T-cell (primary cell): ENCODE measurements around the gene ASPHD2. TPM values are rescaled to one million over a fixed set of nuclear protein-coding genes. Genes with fewer than 3 reads are reported as not detected.

Experiments
- ATAC-seq, 4 experiments: fragments of 200-7000 bp in 3 of 4; fragments of 150-1000 bp in 1 of 4; cut with Tn5 transposase; replicated peaks in 1 of 4; 1 replicate in 3 of 4; 2 replicates in 1 of 4; pipeline ENCODE4 v1.10.0; 2021; ENCODE audit warnings: moderate library complexity in 3 of 4, mild to moderate bottlenecking in 2 of 4, moderate number of reproducible peaks in 1 of 4
- CTCF ChIA-PET, 2 donors: fragments of 300-600 bp; sonication (Branson Sonifier 250); formaldehyde crosslinking; loops; one replicate each; lab custom pipeline; 2022; ENCODE audit warnings: antibody characterized with exemption in 2 of 2; lab: Charles Lee
- POLR2A ChIA-PET, 2 donors: fragments of 300-600 bp; sonication (Branson Sonifier 250); formaldehyde crosslinking; loops; one replicate each; lab custom pipeline; 2022; ENCODE audit warnings: antibody characterized with exemption in 2 of 2; lab: Charles Lee
- DNase-seq, 35 experiments: peaks; one replicate each; pipeline versions ENCODE4 v3.0.0 to v3.0.0-alpha.2; 2013 to 2023
- H3K27ac ChIP-seq: one replicate; pipeline ENCODE4 v1.5.1; 2013; ENCODE audit warnings: low read length
- H3K27me3 ChIP-seq, 2 experiments: replicated peaks in 1 of 2; 1 replicate in 1 of 2; 2 replicates in 1 of 2; pipeline versions ENCODE4 v1.6.1 to v1.7.0; 2013; ENCODE audit warnings: low read length in 1 of 2, mixed read lengths in 1 of 2; ENCODE audit not compliant: control insufficient read depth in 2 of 2, insufficient read depth in 2 of 2; ENCODE audit errors: extremely low read depth in 1 of 2
- H3K36me3 ChIP-seq, 2 donors: 1 replicate in 1 of 2; 2 replicates in 1 of 2; pipeline versions ENCODE4 v1.6.1 to v1.7.0; 2013; ENCODE audit warnings: low read length in 1 of 2; ENCODE audit not compliant: control insufficient read depth in 2 of 2, insufficient read depth in 1 of 2; ENCODE audit errors: extremely low read depth in 1 of 2
- H3K4me1 ChIP-seq, 2 experiments: 1 replicate in 1 of 2; 2 replicates in 1 of 2; pipeline versions ENCODE4 v1.6.1 to v1.7.0; 2013; ENCODE audit warnings: low read length in 2 of 2, mixed read lengths in 1 of 2; ENCODE audit not compliant: insufficient read depth in 2 of 2, control insufficient read depth in 1 of 2; ENCODE audit errors: extremely low read depth in 1 of 2
- H3K4me3 ChIP-seq, 2 donors: 1 replicate in 1 of 2; 2 replicates in 1 of 2; pipeline versions ENCODE4 v1.5.1 to v1.7.0; 2013; ENCODE audit warnings: mild to moderate bottlenecking in 2 of 2, low read length in 1 of 2, moderate library complexity in 1 of 2; ENCODE audit not compliant: control insufficient read depth in 1 of 2; ENCODE audit errors: extremely low read depth in 1 of 2
- H3K9me3 ChIP-seq: 2 replicates; pipeline ENCODE4 v1.7.0; 2013
- H3K27ac Mint-ChIP-seq, 2 donors: one replicate each; pipeline ENCODE4 v1.8.0; 2020 to 2021; ENCODE audit warnings: mild to moderate bottlenecking in 2 of 2, mixed read lengths in 2 of 2
- H3K27me3 Mint-ChIP-seq, 2 donors: one replicate each; pipeline ENCODE4 v1.8.0; 2021 to 2022; ENCODE audit warnings: mixed read lengths in 2 of 2
- H3K36me3 Mint-ChIP-seq: one replicate; pipeline ENCODE4 v1.8.0; 2021; ENCODE audit warnings: mixed read lengths
- H3K4me1 Mint-ChIP-seq, 3 donors: one replicate each; pipeline ENCODE4 v1.8.0; 2020 to 2022; ENCODE audit warnings: mixed read lengths in 3 of 3, mild to moderate bottlenecking in 1 of 3
- H3K4me3 Mint-ChIP-seq, 3 donors: one replicate each; pipeline ENCODE4 v1.8.0; 2020 to 2022; ENCODE audit warnings: mild to moderate bottlenecking in 3 of 3, mixed read lengths in 3 of 3, moderate library complexity in 3 of 3
- H3K9me3 Mint-ChIP-seq, 3 donors: one replicate each; pipeline ENCODE4 v1.8.0; 2020 to 2022; ENCODE audit warnings: mixed read lengths in 3 of 3
- WGBS: methylation state at CpG from one replicate; pipeline ENCODE4 v1.1.5; 2013; ENCODE audit warnings: missing lambda C conversion rate; ENCODE audit not compliant: insufficient coverage; 5-methylcytosine and 5-hydroxymethylcytosine counted together
- total RNA-seq, 35 experiments: library from RNA in 6 of 35; stranded (reverse) in 6 of 35; fragments of 120-200 nt in 1 of 35; gene quantifications; one replicate each; pipeline versions ENCODE4 v1.2.1 to v1.2.4 and lab custom pipeline; 2013 to 2026

The ASPHD2 gene
- total RNA-seq, 5 donors from 2014 or later (not counting 1 experiment from before 2014, with no cell fraction given) = 1.9 to 5.3 (median 4.3) TPM

DNA sequence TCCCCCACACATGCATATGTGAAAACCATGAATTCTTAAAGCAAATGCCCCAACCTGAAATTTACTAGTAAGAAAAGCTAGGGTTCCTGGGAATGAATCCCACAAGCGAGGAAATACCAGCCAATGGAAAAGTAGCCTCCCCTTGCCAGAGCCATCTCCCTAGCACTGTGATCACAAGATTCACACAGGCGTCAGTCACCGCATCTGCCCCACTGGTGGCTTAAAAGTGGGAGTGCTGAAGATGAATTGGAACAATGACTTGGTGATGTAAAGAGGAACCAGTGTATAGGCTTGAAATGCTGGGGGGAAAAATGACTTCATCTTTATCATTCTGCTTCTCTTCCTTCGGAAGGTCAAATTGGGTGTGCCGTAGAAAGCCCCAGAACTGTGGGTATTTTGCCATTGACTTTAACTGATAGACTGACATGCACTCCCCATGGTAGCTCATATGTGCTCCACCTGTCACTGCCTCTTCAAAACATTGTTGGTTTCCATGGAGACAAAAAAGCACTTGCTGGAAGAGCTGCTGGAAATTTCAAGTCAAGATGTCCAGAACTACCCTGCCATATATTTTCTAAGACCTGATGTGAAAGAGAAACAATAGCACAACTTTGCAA is 19.2 kb upstream of the ASPHD2 start:
- Mint-ChIP-seq H3K9me3 (no peaks in the 10 kb centered on the region), H3K27ac (no peak overlapping the region), H3K27me3 (peaks cover 3 to 8% of the 10 kb centered on the region in 2 donors), H3K4me3 (no peak overlapping the region), H3K36me3 (no peaks in the 10 kb centered on the region), H3K4me1 (peaks cover 0 to under 1% (median 0%) of the 10 kb centered on the region in 3 donors)
- Histone ChIP-seq H3K9me3 (no peaks in the 10 kb centered on the region), H3K27me3 (peaks cover 0 to 19% of the 10 kb centered on the region in 2 experiments), H3K4me1 (no peaks in the 10 kb centered on the region), H3K36me3 (no peaks in the 10 kb centered on the region), H3K4me3 (no peak overlapping the region), H3K27ac (no peak overlapping the region)
- CTCF ChIA-PET = interaction anchor here in 1 of 2 donors (0.8 kb wide), 1 partner anchor 12 kb away, joined by 3 read pairs; no protein-coding TSS in a partner anchor
- no CpG with 5 or more reads among the region's 5 CpGs for WGBS
- ATAC-seq = no peak
- POLR2A ChIA-PET = no interaction called here
- no peak for DNase-seq

DNA sequence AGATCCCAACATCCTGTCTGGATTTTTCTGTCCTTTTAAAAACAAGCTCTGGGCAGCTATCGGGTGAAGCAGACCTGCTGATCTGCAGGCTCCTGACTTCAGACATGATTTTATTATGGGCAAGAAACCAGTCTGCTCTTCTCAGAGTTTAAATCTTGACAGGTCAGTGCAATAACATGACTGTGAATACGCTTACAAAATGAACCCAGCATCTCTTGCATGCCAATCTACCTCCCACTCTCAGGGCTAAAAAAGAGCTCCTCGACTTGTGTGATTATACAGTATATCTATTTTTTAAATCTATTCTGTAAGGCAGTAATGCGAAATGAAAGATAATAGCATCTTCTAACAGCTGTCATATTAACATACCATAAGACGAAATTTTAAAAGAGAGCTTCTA is 18.7 kb upstream of the ASPHD2 start:
- Mint-ChIP-seq H3K36me3 (no peaks in the 10 kb centered on the region), H3K27ac (no peak overlapping the region), H3K4me1 (no peaks in the 10 kb centered on the region), H3K4me3 (no peak overlapping the region), H3K9me3 (no peaks in the 10 kb centered on the region), H3K27me3 (peaks cover 1 to 7% of the 10 kb centered on the region in 2 donors)
- CTCF ChIA-PET = interaction anchor here in 1 of 2 donors (0.8 kb wide), 1 partner anchor 13 kb away, joined by 3 read pairs; no protein-coding TSS in a partner anchor
- no peak for ATAC-seq
- POLR2A ChIA-PET = no interaction called here
- no peak overlapping the region for H3K27ac ChIP-seq
- no peak overlapping the region for H3K4me3 ChIP-seq
- H3K36me3 ChIP-seq = no peaks in the 10 kb centered on the region
- 89% methylated on average over 1 of the region's 5 CpGs for WGBS
- no peak for DNase-seq
- H3K27me3 ChIP-seq = peaks cover 0 to 15% of the 10 kb centered on the region in 2 experiments
- no peaks in the 10 kb centered on the region for H3K9me3 ChIP-seq
- no peaks in the 10 kb centered on the region for H3K4me1 ChIP-seq

DNA sequence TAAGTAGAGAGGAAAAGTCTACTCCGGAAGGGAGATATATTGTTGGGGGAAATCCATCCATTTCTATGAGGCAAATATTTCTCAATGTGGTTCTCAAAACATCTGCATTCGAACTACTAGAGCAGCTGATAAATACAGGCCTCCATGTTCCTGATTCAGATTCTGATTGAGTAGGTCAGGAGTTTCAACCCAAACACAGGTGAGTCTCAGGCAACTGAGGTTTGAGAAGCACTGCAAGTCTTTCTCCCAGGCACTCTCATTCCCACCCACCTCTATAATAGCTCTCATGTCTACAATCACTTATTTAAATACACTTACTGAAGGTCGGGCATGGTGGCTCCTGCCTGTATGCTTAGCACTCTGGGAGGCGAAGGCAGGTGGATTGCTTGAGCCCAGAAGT is 14.7 kb upstream of the ASPHD2 start:
- Histone ChIP-seq H3K27me3 (peaks cover 2 to 15% of the 10 kb centered on the region in 2 experiments), H3K4me1 (no peaks in the 10 kb centered on the region), H3K4me3 (no peak overlapping the region), H3K36me3 (no peaks in the 10 kb centered on the region), H3K27ac (no peak overlapping the region), H3K9me3 (no peaks in the 10 kb centered on the region)
- ATAC-seq (no peak), DNase-seq (no peak)
- no peak overlapping the region for H3K4me3 Mint-ChIP-seq
- no peak overlapping the region for H3K27ac Mint-ChIP-seq
- WGBS = no CpG with 5 or more reads among the region's 4 CpGs
- H3K4me1 Mint-ChIP-seq = no peaks in the 10 kb centered on the region
- CTCF ChIA-PET = no interaction called here
- peaks cover 3 to 17% of the 10 kb centered on the region in 2 donors for H3K27me3 Mint-ChIP-seq
- POLR2A ChIA-PET = no interaction called here
- no peaks in the 10 kb centered on the region for H3K36me3 Mint-ChIP-seq
- H3K9me3 Mint-ChIP-seq = no peaks in the 10 kb centered on the region

- Mint-ChIP-seq H3K4me1 (no peaks in the 10 kb centered on the region), H3K9me3 (no peaks in the 10 kb centered on the region), H3K27me3 (peaks cover 3 to 10% of the 10 kb centered on the region in 2 donors), H3K4me3 (no peak overlapping the region), H3K27ac (no peak overlapping the region), H3K36me3 (no peaks in the 10 kb centered on the region)
- Histone ChIP-seq H3K4me3 (no peak overlapping the region), H3K27me3 (peaks cover 2 to 14% of the 10 kb centered on the region in 2 experiments), H3K9me3 (no peaks in the 10 kb centered on the region), H3K27ac (no peak overlapping the region), H3K36me3 (no peaks in the 10 kb centered on the region), H3K4me1 (no peaks in the 10 kb centered on the region)
- CTCF ChIA-PET = interaction anchor here (0.5 to 1.0 kb wide), 2 partner anchors 49 to 1565 kb away, joined by 3 to 12 read pairs; no protein-coding TSS in a partner anchor
- WGBS = no CpG with 5 or more reads among the region's 4 CpGs
- DNase-seq (no peak), ATAC-seq (no peak)
- POLR2A ChIA-PET = no interaction called here
Observed at GRCh38 chr22:26416256-26416655, 12.8 kb upstream of the ASPHD2 start.

DNA sequence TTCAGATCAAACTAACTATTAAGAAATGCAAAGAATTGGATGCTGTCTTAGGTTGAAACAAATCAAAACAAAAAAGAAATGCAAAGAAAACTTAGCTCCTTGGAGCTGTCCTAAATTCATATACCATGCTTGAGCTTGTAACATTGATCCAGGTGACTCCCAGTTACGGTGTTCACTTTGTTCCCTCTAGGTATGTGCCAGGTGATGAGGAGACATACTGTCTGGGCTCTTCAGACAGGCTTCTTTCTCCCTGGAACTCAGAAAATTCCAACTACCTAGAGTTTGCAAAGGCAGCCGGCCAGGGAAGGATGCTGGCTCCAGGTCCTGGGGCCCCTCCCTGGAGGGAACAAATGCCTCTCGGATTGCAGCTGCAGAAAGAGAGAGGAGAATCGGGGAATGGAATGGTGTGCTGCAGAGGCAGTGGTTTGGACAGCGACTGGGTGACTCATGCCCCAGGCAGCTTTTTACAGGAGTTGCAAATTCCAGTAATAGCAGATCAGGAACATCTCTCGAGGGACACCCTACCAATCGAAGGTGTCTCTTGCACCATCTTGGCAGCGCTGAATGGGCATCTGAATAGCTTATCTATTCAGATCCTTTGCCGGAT is 12.3 kb upstream of the ASPHD2 start:
- Histone ChIP-seq H3K9me3 (no peaks in the 10 kb centered on the region), H3K4me3 (no peak overlapping the region), H3K4me1 (no peaks in the 10 kb centered on the region), H3K36me3 (no peaks in the 10 kb centered on the region), H3K27ac (no peak overlapping the region), H3K27me3 (peaks cover 2 to 9% of the 10 kb centered on the region in 2 experiments)
- no peak overlapping the region for H3K4me3 Mint-ChIP-seq
- H3K27me3 Mint-ChIP-seq = peaks cover 3 to 10% of the 10 kb centered on the region in 2 donors
- no peaks in the 10 kb centered on the region for H3K4me1 Mint-ChIP-seq
- H3K36me3 Mint-ChIP-seq = no peaks in the 10 kb centered on the region
- no peak for ATAC-seq
- H3K9me3 Mint-ChIP-seq = no peaks in the 10 kb centered on the region
- WGBS = 80% methylated on average over 5 of the region's 9 CpGs
- ChIA-PET POLR2A (no interaction called here), CTCF (interaction anchor here (0.5 to 1.0 kb wide), 2 partner anchors 50 to 1566 kb away, joined by 3 to 12 read pairs; no protein-coding TSS in a partner anchor)
- no peak overlapping the region for H3K27ac Mint-ChIP-seq
- no peak for DNase-seq

DNA sequence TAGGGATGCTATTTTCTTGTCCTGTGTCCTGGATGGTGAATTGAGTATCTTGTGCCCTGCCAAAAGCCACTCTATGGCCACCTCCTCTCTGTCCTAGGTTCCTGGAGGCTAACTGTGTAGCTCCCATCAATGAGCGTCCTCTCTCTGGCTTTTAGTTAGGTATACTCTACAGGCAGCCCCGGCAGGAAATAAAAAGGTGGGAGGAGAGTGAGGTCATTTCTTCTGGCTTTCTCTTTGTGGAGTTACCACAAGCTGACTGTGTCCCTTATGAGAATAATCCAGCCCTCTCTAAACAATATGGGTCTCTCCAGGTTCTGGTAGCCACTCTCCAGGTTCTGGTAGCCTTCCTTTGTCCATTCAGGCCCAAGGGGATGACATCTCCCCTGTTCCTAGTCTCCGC is 11.7 kb upstream of the ASPHD2 start:
- ATAC-seq = no peak
- POLR2A ChIA-PET = no interaction called here

More for the DNA sequence above, 11.7 kb upstream of the ASPHD2 start:
- H3K27ac Mint-ChIP-seq = no peak overlapping the region
- peaks cover 3 to 10% of the 10 kb centered on the region in 2 donors for H3K27me3 Mint-ChIP-seq
- H3K4me1 Mint-ChIP-seq = no peaks in the 10 kb centered on the region
- Histone ChIP-seq H3K36me3 (no peaks in the 10 kb centered on the region), H3K27ac (no peak overlapping the region), H3K4me1 (no peaks in the 10 kb centered on the region), H3K9me3 (no peaks in the 10 kb centered on the region), H3K27me3 (peaks cover 2 to 9% of the 10 kb centered on the region in 2 experiments), H3K4me3 (no peak overlapping the region)
- H3K4me3 Mint-ChIP-seq = no peak overlapping the region
- peaks cover 0 to under 1% (median 0%) of the 10 kb centered on the region in 3 donors for H3K9me3 Mint-ChIP-seq
- 100% methylated on average over 1 of the region's 3 CpGs for WGBS
- DNase-seq = no peak
- no peaks in the 10 kb centered on the region for H3K36me3 Mint-ChIP-seq
- CTCF ChIA-PET = no interaction called here
